BE2C (cell line): Measurements from ENCODE around the gene TAF13.

Experiments used
- DNase-seq: peaks from one replicate; pipeline ENCODE4 v3.0.0-alpha.2; 2020
- H3K27me3 ChIP-seq: fragments of 250-450 bp; sonication (Bioruptor Pico); 2 replicates; pipeline ENCODE4 v1.5.1; 2020; ENCODE audit warnings: mild to moderate bottlenecking
- H3K36me3 ChIP-seq: fragments of 250-450 bp; sonication (Bioruptor Pico); 2 replicates; pipeline ENCODE4 v1.5.1; 2020; ENCODE audit warnings: mild to moderate bottlenecking
- H3K4me1 ChIP-seq: fragments of 250-450 bp; sonication (Bioruptor Pico); 2 replicates; pipeline ENCODE4 v1.5.1; 2020
- H3K4me3 ChIP-seq: 2 replicates; pipeline ENCODE4 v1.5.1; 2011; ENCODE audit warnings: low read depth, low read length
- H3K9me3 ChIP-seq: fragments of 250-450 bp; sonication (Bioruptor Pico); 2 replicates; pipeline ENCODE4 v1.5.1; 2020
- CTCF ChIP-seq: IDR thresholded peaks from 2 replicates; pipeline ENCODE4 v1.5.1; 2012; ENCODE audit warnings: mild to moderate bottlenecking, low read depth, low read length

TAF13 gene

GRCh38 chr1:109017134-109017533, 58.7 kb downstream of the TAF13 start:
- no peak for TF ChIP-seq CTCF
- H3K4me1 ChIP-seq: no peaks in the 10 kb centered on the region
- DNase-seq: no peak
- H3K36me3 ChIP-seq: peaks cover 3% of the 10 kb centered on the region; the same call in 1 of the 2 replicates
- no peaks in the 10 kb centered on the region for H3K27me3 ChIP-seq
- H3K9me3 ChIP-seq: no peaks in the 10 kb centered on the region
- no peak overlapping the region for H3K4me3 ChIP-seq
